PFSK-1 (cell line): ENCODE results near the gene KIF23.

Experiments
- POLR2AphosphoS5 ChIP-seq: IDR thresholded peaks from 2 replicates; pipeline ENCODE4 v1.6.1; 2012; ENCODE audit warnings: low read depth, mild to moderate bottlenecking, control low read depth, low read length, moderate library complexity
- SIN3A ChIP-seq: IDR thresholded peaks from 2 replicates; pipeline ENCODE4 v1.6.1; 2012; ENCODE audit warnings: mild to moderate bottlenecking, low read length, moderate library complexity, borderline replicate concordance; ENCODE audit not compliant: insufficient read depth

DNA sequence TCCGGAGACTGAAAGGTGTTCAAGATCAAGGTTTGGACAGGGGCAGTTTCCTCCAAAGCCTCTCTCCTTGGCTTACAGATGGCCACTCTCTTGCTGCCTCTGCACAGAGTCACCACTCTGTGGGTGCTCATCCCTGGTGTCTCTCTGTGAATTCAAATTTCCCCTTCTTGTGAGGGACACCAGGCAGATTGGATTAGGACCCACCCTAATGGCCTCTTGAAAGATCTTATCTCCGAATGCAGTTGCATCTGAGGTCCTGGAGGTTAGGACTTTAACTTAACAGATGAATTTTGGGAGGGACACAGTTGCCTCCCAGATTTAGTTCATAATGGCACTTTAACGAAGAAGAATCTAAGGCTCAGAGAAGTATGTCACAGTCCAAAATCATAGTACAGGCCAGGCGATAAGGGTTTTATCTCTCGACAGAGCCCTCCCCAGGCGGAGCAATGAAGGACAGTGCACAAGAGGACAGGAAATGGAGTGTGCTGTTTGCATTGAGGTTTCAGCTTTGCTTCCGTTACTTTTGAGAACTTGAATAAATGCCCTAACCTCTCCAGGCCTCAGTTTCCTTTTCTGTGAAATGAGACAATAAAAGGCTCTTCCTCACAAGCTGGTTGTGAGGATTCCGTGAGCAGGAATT lies 38.9 kb upstream of the KIF23 start:
- TF ChIP-seq POLR2AphosphoS5 (no peak), SIN3A (no peak)
